Mesothelial cell of epicardium (in vitro differentiated cells): ENCODE measurements around the gene IMPG2. TPM values are rescaled to one million over a fixed set of nuclear protein-coding genes. Genes with fewer than 3 reads are reported as not detected.

Source experiments
- DNase-seq, 2 experiments: peaks; one replicate each; pipeline ENCODE4 v3.0.0; 2021; ENCODE audit warnings: low spot score in 2 of 2; ENCODE audit not compliant: unreplicated experiment in 2 of 2
- H3K27ac Mint-ChIP-seq: 2 replicates; pipeline ENCODE4 v1.8.0; 2021; ENCODE audit warnings: mixed read lengths
- H3K27me3 Mint-ChIP-seq: 2 replicates; pipeline ENCODE4 v1.8.0; 2021; ENCODE audit warnings: low read depth, mixed read lengths
- H3K36me3 Mint-ChIP-seq: 2 replicates; pipeline ENCODE4 v1.8.0; 2021; ENCODE audit warnings: mixed read lengths
- H3K4me1 Mint-ChIP-seq: 2 replicates; pipeline ENCODE4 v1.8.0; 2021; ENCODE audit warnings: mixed read lengths
- H3K4me3 Mint-ChIP-seq: 2 replicates; pipeline ENCODE4 v1.8.0; 2021; ENCODE audit warnings: mild to moderate bottlenecking, moderate library complexity, mixed read lengths
- H3K9me3 Mint-ChIP-seq: 2 replicates; pipeline ENCODE4 v1.8.0; 2021; ENCODE audit warnings: mixed read lengths
- total RNA-seq: library from RNA; stranded (reverse); gene quantifications from 3 replicates; pipeline ENCODE4 v1.2.1, GENCODE V29; 2021
- TF ChIP-seq, protein P1 (sequence below): fragments of 200-600 bp; sonication (generic); IDR thresholded peaks from one replicate; pipeline ENCODE4 v1.5.0; 2021; ENCODE audit warnings: antibody characterized with exemption; ENCODE audit not compliant: unreplicated experiment

The IMPG2 gene
- total RNA-seq, 1 donor from 2014 or later = 0.69 TPM

DNA sequence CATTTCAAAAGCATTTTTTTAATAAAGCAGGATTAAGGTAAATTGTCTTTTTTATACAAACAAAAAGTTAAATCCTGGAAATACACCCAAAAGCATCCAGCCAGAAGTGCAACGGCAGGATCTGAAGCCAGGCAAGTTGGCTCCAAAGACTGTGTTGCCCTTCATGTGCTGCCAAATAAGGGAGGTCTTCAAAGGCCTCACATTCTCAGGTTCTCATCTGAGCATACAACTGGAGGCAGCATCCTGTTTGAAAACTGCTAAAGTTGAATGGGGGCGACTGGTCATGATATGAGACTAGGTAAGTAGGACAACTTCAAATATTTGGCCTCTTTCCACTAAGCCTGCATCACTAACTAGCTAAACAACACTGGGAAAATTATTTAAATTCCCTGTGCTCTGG lies 52.2 kb downstream of the IMPG2 start:
- peaks cover 21% of the 10 kb centered on the region for H3K9me3 Mint-ChIP-seq
- peaks cover 6% of the 10 kb centered on the region for H3K4me1 Mint-ChIP-seq
- DNase-seq = no peak
- peaks cover 15% of the 10 kb centered on the region for H3K36me3 Mint-ChIP-seq
- TF ChIP-seq, protein P1, sequence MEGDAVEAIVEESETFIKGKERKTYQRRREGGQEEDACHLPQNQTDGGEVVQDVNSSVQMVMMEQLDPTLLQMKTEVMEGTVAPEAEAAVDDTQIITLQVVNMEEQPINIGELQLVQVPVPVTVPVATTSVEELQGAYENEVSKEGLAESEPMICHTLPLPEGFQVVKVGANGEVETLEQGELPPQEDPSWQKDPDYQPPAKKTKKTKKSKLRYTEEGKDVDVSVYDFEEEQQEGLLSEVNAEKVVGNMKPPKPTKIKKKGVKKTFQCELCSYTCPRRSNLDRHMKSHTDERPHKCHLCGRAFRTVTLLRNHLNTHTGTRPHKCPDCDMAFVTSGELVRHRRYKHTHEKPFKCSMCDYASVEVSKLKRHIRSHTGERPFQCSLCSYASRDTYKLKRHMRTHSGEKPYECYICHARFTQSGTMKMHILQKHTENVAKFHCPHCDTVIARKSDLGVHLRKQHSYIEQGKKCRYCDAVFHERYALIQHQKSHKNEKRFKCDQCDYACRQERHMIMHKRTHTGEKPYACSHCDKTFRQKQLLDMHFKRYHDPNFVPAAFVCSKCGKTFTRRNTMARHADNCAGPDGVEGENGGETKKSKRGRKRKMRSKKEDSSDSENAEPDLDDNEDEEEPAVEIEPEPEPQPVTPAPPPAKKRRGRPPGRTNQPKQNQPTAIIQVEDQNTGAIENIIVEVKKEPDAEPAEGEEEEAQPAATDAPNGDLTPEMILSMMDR = no peak
- H3K27me3 Mint-ChIP-seq = no peaks in the 10 kb centered on the region
- H3K4me3 Mint-ChIP-seq = no peak overlapping the region
- H3K27ac Mint-ChIP-seq = no peak overlapping the region

DNA sequence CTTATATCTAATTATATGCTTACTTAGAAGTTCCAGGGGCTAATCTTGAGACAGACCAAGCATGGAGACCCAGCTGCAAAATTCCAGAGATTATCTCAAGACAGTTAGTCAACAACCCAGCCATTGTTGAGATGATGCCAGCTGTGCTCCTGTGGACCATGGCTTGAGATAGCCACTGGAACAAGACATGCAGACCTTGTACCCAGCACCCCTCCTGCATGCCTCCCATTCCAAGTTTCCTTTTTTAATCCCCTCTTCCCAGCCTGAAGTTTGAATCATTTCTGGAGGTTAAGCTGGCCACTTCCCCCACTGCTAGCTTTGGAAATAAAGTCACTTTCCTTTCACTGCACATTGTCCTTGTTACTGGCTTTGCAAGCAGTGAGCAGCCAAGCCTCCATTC lies 53.8 kb downstream of the IMPG2 start:
- TF ChIP-seq, protein P1 = no peak
- Mint-ChIP-seq H3K27me3 (no peaks in the 10 kb centered on the region), H3K4me3 (no peak overlapping the region), H3K4me1 (peaks cover 7% of the 10 kb centered on the region), H3K27ac (no peak overlapping the region), H3K9me3 (peaks cover 21% of the 10 kb centered on the region), H3K36me3 (peaks cover 15% of the 10 kb centered on the region)
- no peak for DNase-seq

DNA sequence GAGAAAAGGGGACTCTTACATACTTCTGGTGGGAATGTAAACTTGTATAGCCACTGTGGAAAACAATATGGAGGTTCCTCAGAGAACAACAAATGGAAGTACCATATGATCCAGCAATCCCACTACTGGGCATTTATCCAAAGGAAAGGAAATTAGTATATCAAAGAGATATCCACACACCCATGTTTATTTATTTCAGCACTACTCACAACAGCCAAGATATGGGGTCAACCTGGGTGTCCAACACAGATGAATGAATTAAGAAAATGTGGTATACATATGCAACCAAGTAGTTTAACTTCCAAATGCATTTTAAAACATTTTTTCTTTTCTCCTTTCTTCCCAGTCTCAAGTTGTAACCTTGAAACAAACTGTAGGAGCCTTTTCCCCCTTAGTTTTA lies 54.3 kb downstream of the IMPG2 start:
- Mint-ChIP-seq H3K27me3 (no peaks in the 10 kb centered on the region), H3K9me3 (peaks cover 21% of the 10 kb centered on the region), H3K36me3 (peaks cover 15% of the 10 kb centered on the region), H3K27ac (no peak overlapping the region), H3K4me3 (no peak overlapping the region), H3K4me1 (peaks cover 7% of the 10 kb centered on the region)
- no peak for DNase-seq
- TF ChIP-seq, protein P1 = no peak

DNA sequence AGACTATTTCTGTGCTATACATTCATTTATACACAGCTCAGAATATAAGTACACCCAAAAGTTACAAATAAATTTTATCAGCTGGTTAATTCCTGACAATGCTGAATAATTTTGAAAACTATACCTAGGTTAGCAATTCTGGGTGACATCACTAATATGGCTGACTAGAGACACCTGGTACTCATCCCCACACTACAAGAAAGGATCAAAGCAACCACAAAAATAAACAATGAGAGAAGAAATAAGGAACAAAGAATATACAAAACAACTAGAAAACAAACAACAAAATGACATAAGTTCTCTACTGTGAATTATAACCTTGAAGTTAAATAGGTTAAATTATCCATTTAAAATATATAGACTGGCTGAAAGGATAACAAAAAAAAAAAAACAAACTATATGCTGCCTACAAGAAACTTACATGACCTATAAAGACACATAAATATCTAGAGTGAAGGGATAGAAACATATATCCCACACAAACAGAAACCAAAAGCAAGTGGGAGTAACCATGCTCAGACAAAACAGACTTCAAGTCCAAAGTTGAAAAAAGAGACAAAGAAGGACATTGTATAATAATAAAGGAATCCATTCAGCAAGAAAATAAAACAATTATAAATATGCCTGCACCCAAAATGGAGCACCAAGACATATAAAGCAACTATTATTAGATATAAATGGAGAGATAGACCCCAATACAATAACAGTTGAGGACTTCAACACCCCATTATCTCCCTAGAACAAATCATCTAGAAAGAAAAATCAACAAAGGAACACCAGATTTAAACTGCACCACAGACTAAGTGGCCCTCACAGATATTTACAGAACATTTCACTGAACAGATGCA lies 57.8 kb downstream of the IMPG2 start:
- TF ChIP-seq, protein P1 = no peak
- H3K9me3 Mint-ChIP-seq = peaks cover 21% of the 10 kb centered on the region
- H3K27ac Mint-ChIP-seq = no peak overlapping the region

DNA sequence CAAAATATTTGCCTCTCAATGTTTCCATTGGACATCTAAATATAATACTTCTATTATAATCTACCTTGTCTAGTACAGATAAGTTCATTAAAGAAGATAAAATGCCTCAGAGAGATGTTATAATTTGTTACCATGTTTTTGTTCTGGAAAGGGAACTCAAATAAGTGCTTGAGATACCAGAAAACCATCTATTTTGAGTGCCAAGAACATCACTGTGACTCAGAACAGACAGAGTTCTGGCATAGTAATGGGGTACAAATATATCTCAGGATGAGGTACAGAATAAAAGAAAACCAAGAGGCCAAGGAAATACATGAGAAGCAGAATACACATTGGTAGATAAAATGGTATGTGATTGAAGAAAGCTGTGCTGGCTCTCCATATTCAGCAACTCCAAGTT lies 58.9 kb downstream of the IMPG2 start:
- peaks cover 14% of the 10 kb centered on the region for H3K36me3 Mint-ChIP-seq
- peaks cover 10% of the 10 kb centered on the region for H3K4me1 Mint-ChIP-seq
- H3K27me3 Mint-ChIP-seq = no peaks in the 10 kb centered on the region
- H3K9me3 Mint-ChIP-seq = peaks cover 21% of the 10 kb centered on the region
- no peak overlapping the region for H3K27ac Mint-ChIP-seq
- no peak for DNase-seq
- TF ChIP-seq, protein P1 = no peak
- no peak overlapping the region for H3K4me3 Mint-ChIP-seq

More for the DNA sequence above, 57.8 kb downstream of the IMPG2 start:
- no peaks in the 10 kb centered on the region for H3K27me3 Mint-ChIP-seq
- H3K4me1 Mint-ChIP-seq = peaks cover 10% of the 10 kb centered on the region
- DNase-seq = no peak
- peaks cover 15% of the 10 kb centered on the region for H3K36me3 Mint-ChIP-seq
- no peak overlapping the region for H3K4me3 Mint-ChIP-seq
